CD4-positive, alpha-beta T cell (primary cell): ENCODE measurements around the gene BTBD18. TPM values are rescaled to one million over a fixed set of nuclear protein-coding genes. Genes with fewer than 3 reads are reported as not detected.
A peak's percentile ranks its signal among the peaks of the same experiment; 100 is the strongest.

Source experiments
- ATAC-seq: fragments of 200-7000 bp; cut with Tn5 transposase; one replicate; pipeline ENCODE4 v1.10.0; 2022; ENCODE audit warnings: mild to moderate bottlenecking; ENCODE audit not compliant: poor library complexity
- CTCF ChIA-PET: fragments of 350-600 bp; sonication (Branson Sonifier 250); formaldehyde crosslinking; loops from one replicate; lab custom pipeline; 2021; ENCODE audit warnings: antibody characterized with exemption, inconsistent platforms; lab: Charles Lee
- POLR2A ChIA-PET: fragments of 350-600 bp; sonication (Branson Sonifier 250); formaldehyde crosslinking; loops from one replicate; lab custom pipeline; 2021; ENCODE audit warnings: antibody characterized with exemption, inconsistent platforms; lab: Charles Lee
- DNase-seq, 14 experiments: peaks; one replicate each; pipeline ENCODE4 v3.0.0-alpha.2; 2013 to 2020; ENCODE audit warnings: mixed read lengths in 2 of 14
- H3K27ac ChIP-seq, 2 donors: one replicate each; pipeline versions ENCODE4 v1.5.1 to v1.7.0; 2013; ENCODE audit warnings: low read length in 2 of 2, low read depth in 1 of 2, mild to moderate bottlenecking in 1 of 2
- H3K27me3 ChIP-seq, 2 experiments: 1 replicate in 1 of 2; 2 replicates in 1 of 2; pipeline versions ENCODE4 v1.6.1 to v1.7.0; 2013; ENCODE audit warnings: low read length in 2 of 2, control low read depth in 1 of 2, mild to moderate bottlenecking in 1 of 2, moderate library complexity in 1 of 2; ENCODE audit not compliant: insufficient read depth in 2 of 2, control insufficient read depth in 1 of 2
- H3K36me3 ChIP-seq: one replicate; pipeline ENCODE4 v1.6.1; 2013; ENCODE audit warnings: low read length, control low read depth; ENCODE audit not compliant: insufficient read depth
- H3K4me1 ChIP-seq: one replicate; pipeline ENCODE4 v1.6.1; 2013; ENCODE audit warnings: low read length, control low read depth; ENCODE audit not compliant: insufficient read depth
- H3K4me3 ChIP-seq: one replicate; pipeline ENCODE4 v1.5.1; 2013; ENCODE audit warnings: mild to moderate bottlenecking, low read length, moderate library complexity
- H3K9me3 ChIP-seq, 2 experiments: 1 replicate in 1 of 2; 2 replicates in 1 of 2; pipeline versions ENCODE4 v1.6.1 to v1.7.0; 2013; ENCODE audit warnings: low read length in 2 of 2, mild to moderate bottlenecking in 2 of 2, control low read depth in 1 of 2, moderate library complexity in 1 of 2; ENCODE audit not compliant: control insufficient read depth in 1 of 2, insufficient read depth in 1 of 2
- H3K27ac Mint-ChIP-seq: one replicate; pipeline ENCODE4 v1.8.0; 2020; ENCODE audit warnings: mixed read lengths
- H3K27me3 Mint-ChIP-seq: one replicate; pipeline ENCODE4 v1.8.0; 2021; ENCODE audit warnings: mixed read lengths
- H3K36me3 Mint-ChIP-seq: one replicate; pipeline ENCODE4 v1.8.0; 2021; ENCODE audit warnings: low read depth, mixed read lengths
- H3K4me1 Mint-ChIP-seq: one replicate; pipeline ENCODE4 v1.8.0; 2021; ENCODE audit warnings: low read depth, mixed read lengths
- H3K4me3 Mint-ChIP-seq: one replicate; pipeline ENCODE4 v1.8.0; 2020; ENCODE audit warnings: mild to moderate bottlenecking, mixed read lengths
- H3K9me3 Mint-ChIP-seq: one replicate; pipeline ENCODE4 v1.8.0; 2020; ENCODE audit warnings: mixed read lengths
- CTCF ChIP-seq: fragments of 200-600 bp; IDR thresholded peaks from one replicate; pipeline ENCODE4 v1.8.0; 2022; ENCODE audit warnings: antibody characterized with exemption, mild to moderate bottlenecking
- intact Hi-C, 2 experiments: fragments of 100-400 bp; cut with DNase I in 1 of 2; cut with micrococcal nuclease in 1 of 2; formaldehyde crosslinking; loops; one replicate each; pipeline versions ENCODE4 v1.15.1 to v1.9.0; 2023 to 2025; cut with DNase I, micrococcal nuclease
- total RNA-seq, 174 experiments: library from RNA in 2 of 174; stranded (reverse) in 2 of 174; gene quantifications; one replicate each; pipeline ENCODE4 v1.2.3 and lab custom pipeline; 2021 to 2026

BTBD18 gene
- total RNA-seq, 2 experiments from 2014 or later = not detected

GRCh38 chr11:57741132-57742086 is 10.2 kb downstream of the BTBD18 start, which contains the start of gene SELENOH:
Gene SELENOH, plus strand, starts transcription at chr11:57741491. Its CDS starts 105 bp downstream, at chr11:57741596.
- H3K4me3 ChIP-seq = peak within 1 kb of the TSS; percentile 92
- H3K36me3 ChIP-seq = peaks cover 54% of the 10 kb centered on the region
- no peaks in the 10 kb centered on the region for H3K27me3 ChIP-seq
- Mint-ChIP-seq H3K27me3 (no peaks in the 10 kb centered on the region), H3K36me3 (peaks cover 74% of the 10 kb centered on the region), H3K4me1 (peaks cover 38% of the 10 kb centered on the region), H3K4me3 (peak within 1 kb of the TSS; percentile 97), H3K27ac (peak within 1 kb of the TSS; percentile 95), H3K9me3 (no peaks in the 10 kb centered on the region)
- peak; percentile 89 for ATAC-seq
- H3K4me1 ChIP-seq = peaks cover 31% of the 10 kb centered on the region
- peak; percentile 82 to 97 (median 90) for DNase-seq
- POLR2A ChIA-PET = interaction anchor here (0.6 to 2.9 kb wide), 32 partner anchors 10 to 1403 kb away, joined by 3 to 40 read pairs (median 4); partner anchors contain the start of genes BTBD18, CLP1, LPXN and MED19
- intact Hi-C loops = loop anchor here (1.0 to 10.0 kb wide), 6 partner anchors 29 to 417 kb away; partner anchors contain the start of genes MED19 (in 1 of the 2), TMX2 (in 1 of the 2), TNKS1BP1 (in 1 of the 2) and ZDHHC5 (in 1 of the 2)
- no peak for TF ChIP-seq CTCF
- no peaks in the 10 kb centered on the region for H3K9me3 ChIP-seq
- CTCF ChIA-PET = interaction anchor here (0.6 to 8.5 kb wide), 4 partner anchors 43 to 209 kb away, joined by 3 to 45 read pairs (median 4); no protein-coding TSS in a partner anchor
- peak within 1 kb of the TSS; percentile 91 to 96 for H3K27ac ChIP-seq

GRCh38 chr11:57735619-57736298 is 15.9 kb downstream of the BTBD18 start:
- no peak for ATAC-seq
- Histone ChIP-seq H3K9me3 (no peaks in the 10 kb centered on the region), H3K27me3 (no peaks in the 10 kb centered on the region), H3K27ac (no peak overlapping the region), H3K4me1 (peaks cover 4% of the 10 kb centered on the region), H3K36me3 (peaks cover 26% of the 10 kb centered on the region), H3K4me3 (no peak overlapping the region)
- no peak for TF ChIP-seq CTCF
- CTCF ChIA-PET = interaction anchor here (1.1 kb wide), 1 partner anchor 64 kb away, joined by 4 read pairs; no protein-coding TSS in a partner anchor
- Mint-ChIP-seq H3K36me3 (peaks cover 46% of the 10 kb centered on the region), H3K27ac (no peak overlapping the region), H3K9me3 (no peaks in the 10 kb centered on the region), H3K4me3 (no peak overlapping the region), H3K27me3 (no peaks in the 10 kb centered on the region), H3K4me1 (peaks cover 2% of the 10 kb centered on the region)
- POLR2A ChIA-PET = no interaction called here
- intact Hi-C loops = no loop called here
- no peak for DNase-seq

- intact Hi-C loops = no loop called here
- H3K27me3 ChIP-seq = no peaks in the 10 kb centered on the region
- DNase-seq (no peak), ATAC-seq (no peak)
- ChIA-PET POLR2A (no interaction called here), CTCF (interaction anchor here (1.4 kb wide), 1 partner anchor 68 kb away, joined by 3 read pairs; no protein-coding TSS in a partner anchor)
- H3K4me1 ChIP-seq = no peaks in the 10 kb centered on the region
- H3K4me3 ChIP-seq = no peak overlapping the region
- H3K9me3 Mint-ChIP-seq = no peaks in the 10 kb centered on the region
- peaks cover 5% of the 10 kb centered on the region for H3K4me1 Mint-ChIP-seq
- H3K27me3 Mint-ChIP-seq = no peaks in the 10 kb centered on the region
- H3K9me3 ChIP-seq = no peaks in the 10 kb centered on the region
- no peak overlapping the region for H3K27ac Mint-ChIP-seq
- H3K36me3 Mint-ChIP-seq = peaks cover 46% of the 10 kb centered on the region
- peaks cover 14% of the 10 kb centered on the region for H3K36me3 ChIP-seq
- no peak for TF ChIP-seq CTCF
- H3K4me3 Mint-ChIP-seq = no peak overlapping the region
- H3K27ac ChIP-seq = no peak overlapping the region
These were observed 19.0 kb downstream of the BTBD18 start for GRCh38 chr11:57732661-57733060.
